ENCODE results near the gene RPS21.

RPS21 gene

GRCh38 chr20:62378215-62378614 is 8.7 kb upstream of the RPS21 start:
- no peak for DNase-seq (ENCODE audit: low spot score)

- DNase-seq (ENCODE audit: low spot score): no peak
These were observed 5.6 kb upstream of the RPS21 start for GRCh38 chr20:62381202-62381797.

GRCh38 chr20:62381842-62382241 is 5.1 kb upstream of the RPS21 start:
- no peak for DNase-seq (ENCODE audit: low spot score)

- peak; percentile 70 for DNase-seq (ENCODE audit: low spot score)
These were observed 4.4 kb upstream of the RPS21 start for GRCh38 chr20:62382306-62383198.

GRCh38 chr20:62387219-62387913 is 463 bp downstream of the RPS21 start:
- DNase-seq (ENCODE audit: low spot score): no peak

GRCh38 chr20:62387933-62388635 is 1.2 kb downstream of the RPS21 start:
- no peak for DNase-seq (ENCODE audit: low spot score)

- DNase-seq (ENCODE audit: low spot score): no peak
These were observed 2.1 kb downstream of the RPS21 start for GRCh38 chr20:62388839-62389600.

- no peak for DNase-seq (ENCODE audit: low spot score)
These were observed 2.7 kb downstream of the RPS21 start for GRCh38 chr20:62389601-62390087.

GRCh38 chr20:62390317-62391164 is 3.6 kb downstream of the RPS21 start:
- no peak for DNase-seq (ENCODE audit: low spot score)

GRCh38 chr20:62391165-62392076 is 4.5 kb downstream of the RPS21 start:
- no peak for DNase-seq (ENCODE audit: low spot score)

- DNase-seq (ENCODE audit: low spot score): no peak
These were observed 5.1 kb downstream of the RPS21 start for GRCh38 chr20:62392077-62392418.

- no peak for DNase-seq (ENCODE audit: low spot score)
These were observed 5.9 kb downstream of the RPS21 start for GRCh38 chr20:62392621-62393334.

GRCh38 chr20:62393335-62393665 is 6.4 kb downstream of the RPS21 start:
- DNase-seq (ENCODE audit: low spot score): no peak

- no peak for DNase-seq (ENCODE audit: low spot score)
These were observed 6.9 kb downstream of the RPS21 start for GRCh38 chr20:62393830-62394229.

- DNase-seq (ENCODE audit: low spot score): no peak
These were observed 7.6 kb downstream of the RPS21 start for GRCh38 chr20:62394248-62395245.

- no peak for DNase-seq (ENCODE audit: low spot score)
These were observed 8.7 kb downstream of the RPS21 start for GRCh38 chr20:62395311-62396242.
